ENCODE measurements around the gene KAT8. TPM values are rescaled to one million over a fixed set of nuclear protein-coding genes. Genes with fewer than 3 reads are reported as not detected.
"Not testable (repeated sequence)": the region's sequence is repeated elsewhere in the genome, so short reads cannot be mapped to it uniquely, and the experiment has no call there.

Gene KAT8
- total and polyA plus RNA-seq, 2 of the 4 experiments (the other 2 are of a cell fraction): 19.4 to 27.4 TPM

- H2BK120ac ChIP-seq (ENCODE audit: low read depth, low read length); H3K4ac ChIP-seq (ENCODE audit: low read depth, low read length); dilution Hi-C loops (cut with HindIII; ENCODE audit: low sequenced_read_pairs, unreplicated experiment); H3K4me3 ChIP-seq (ENCODE audit: insufficient read depth, low read depth, low read length); H2BK20ac ChIP-seq (ENCODE audit: low read depth, low read length); H3K18ac ChIP-seq (ENCODE audit: low read depth, low read length); H2AK5ac ChIP-seq (ENCODE audit: low read depth, low read length); H2BK15ac ChIP-seq (ENCODE audit: low read depth, low read length); H4K5ac ChIP-seq (ENCODE audit: low read depth, low read length); H2AK9ac ChIP-seq (replicated peaks; ENCODE audit: low read depth, low read length, poor library complexity); H2AFZ ChIP-seq (replicated peaks; ENCODE audit: low read length, poor library complexity); H3K9ac ChIP-seq (ENCODE audit: low read depth, low read length); H3K4me1 ChIP-seq (ENCODE audit: control insufficient read depth, insufficient read depth, low read length); CTCF ChIA-PET; H3K14ac ChIP-seq (replicated peaks; ENCODE audit: low read depth, low read length); ATAC-seq (ENCODE audit: low read depth); H3K79me1 ChIP-seq (ENCODE audit: low read depth in 1 of 2, low read length in 2 of 2); H4K8ac ChIP-seq (ENCODE audit: low read depth in 2 of 2, low read length in 2 of 2); H3K36me3 ChIP-seq (ENCODE audit: control insufficient read depth, insufficient read depth, low read length); BruUV-seq (replicated peaks); H3K27ac ChIP-seq (ENCODE audit: insufficient read depth, low read length); H3K9me3 ChIP-seq (ENCODE audit: control insufficient read depth, insufficient read depth, low read length); H3K4me2 ChIP-seq (ENCODE audit: low read depth, low read length); POLR2A ChIA-PET (ENCODE audit: unreplicated experiment); H4K20me1 ChIP-seq (ENCODE audit: insufficient read depth, low read length); H3K23ac ChIP-seq (ENCODE audit: low read depth, low read length); H3K9me1 ChIP-seq (ENCODE audit: insufficient read depth, low read length); H3K56ac ChIP-seq (ENCODE audit: extremely low read depth, insufficient read depth, low read length); H4K91ac ChIP-seq (ENCODE audit: insufficient read depth, low read depth, low read length); in situ Hi-C loops (cut with MboI; ENCODE audit: low sequenced_read_pairs); H2BK5ac ChIP-seq (ENCODE audit: low read depth, low read length, poor library complexity, severe bottlenecking); intact Hi-C loops (cut with micrococcal nuclease): not testable (repeated sequence)
- peak; percentile 24 for DNase-seq
- 100% methylated on average over 1 of the region's 7 CpGs; no CpG with 5 or more reads in 1 of the 2 experiments for WGBS, 2 experiments (ENCODE audit: extremely low coverage in 2 of 2, insufficient read length in 1 of 2)
- peaks cover 29% of the 10 kb centered on the region for H3K27me3 ChIP-seq (ENCODE audit: control insufficient read depth, insufficient read depth, low read length)
These were observed 27.0 kb downstream of the KAT8 start for GRCh38 chr16:31144418-31144817.
